Esophagus muscularis mucosa (tissue), 4 donors: ENCODE data around the gene DNAAF2. TPM values are rescaled to one million over a fixed set of nuclear protein-coding genes. Genes with fewer than 3 reads are reported as not detected.
"Not testable (repeated sequence)": the region's sequence is repeated elsewhere in the genome, so short reads cannot be mapped to it uniquely, and the experiment has no call there.

Source experiments
- DNase-seq: peaks from one replicate; pipeline ENCODE4 v3.0.0-alpha.2; 2017; ENCODE audit errors: extremely low spot score
- H3K27ac ChIP-seq, 4 donors: fragments of 200-600 bp; sonication (generic); replicated peaks in 1 of 4; 1 replicate in 3 of 4; 2 replicates in 1 of 4; pipeline ENCODE4 v1.5.1; 2016 to 2019; ENCODE audit warnings: mild to moderate bottlenecking in 1 of 4
- H3K27me3 ChIP-seq, 4 donors: fragments of 200-600 bp; sonication (generic); one replicate each; pipeline versions ENCODE4 v1.5.1 to v1.6.0; 2016 to 2019
- H3K36me3 ChIP-seq, 4 donors: fragments of 200-600 bp; sonication (generic); one replicate each; pipeline ENCODE4 v1.5.1; 2016 to 2019
- H3K4me1 ChIP-seq, 4 donors: fragments of 200-600 bp; sonication (generic); one replicate each; pipeline ENCODE4 v1.5.1; 2016 to 2019
- H3K4me3 ChIP-seq, 4 donors: fragments of 200-600 bp; sonication (generic); 1 replicate in 2 of 4; 2 replicates in 2 of 4; pipeline ENCODE4 v1.5.1; 2016 to 2019; ENCODE audit warnings: mild to moderate bottlenecking in 4 of 4, moderate library complexity in 1 of 4
- H3K9me3 ChIP-seq, 4 donors: fragments of 200-600 bp; sonication (generic); 1 replicate in 3 of 4; 2 replicates in 1 of 4; pipeline ENCODE4 v1.5.1; 2016 to 2019
- CTCF ChIP-seq, 3 experiments: fragments of 200-600 bp in 2 of 3; fragments of 450-650 bp in 1 of 3; sonication (generic) in 2 of 3; IDR thresholded peaks; one replicate each; pipeline ENCODE4 v1.5.1; 2017 to 2019; ENCODE audit warnings: antibody characterized with exemption in 3 of 3, mild to moderate bottlenecking in 2 of 3, moderate library complexity in 1 of 3
- EP300 ChIP-seq: sonication (generic); formaldehyde crosslinking; IDR thresholded peaks from one replicate; pipeline ENCODE4 v1.6.1; 2017; ENCODE audit warnings: antibody characterized with exemption
- POLR2A ChIP-seq: fragments of 450-650 bp; IDR thresholded peaks from one replicate; pipeline ENCODE4 v1.6.1; 2017; ENCODE audit warnings: antibody characterized with exemption, moderate library complexity, mild to moderate bottlenecking, low read depth
- POLR2AphosphoS5 ChIP-seq, 2 donors: sonication (generic); formaldehyde crosslinking; IDR thresholded peaks; one replicate each; pipeline ENCODE4 v1.6.1; 2017; ENCODE audit warnings: antibody characterized with exemption in 2 of 2
- WGBS: methylation state at CpG from one replicate; pipeline ENCODE4 v1.1.5; 2018; 5-methylcytosine and 5-hydroxymethylcytosine counted together
- intact Hi-C: fragments of 100-400 bp; cut with DNase I; formaldehyde crosslinking; loops from one replicate; pipeline ENCODE4 v1.15.1; 2023
- total RNA-seq, 4 donors: library from RNA; depleted of rRNA; stranded (reverse); fragments of >200 nt; gene quantifications; one replicate each; pipeline versions ENCODE4 v1.1.0 to v1.2.1, GENCODE V29; 2016

The DNAAF2 gene
- total RNA-seq, 4 donors from 2014 or later: 6.5 to 8.8 (median 7.6) TPM

- Histone ChIP-seq H3K27ac (peak overlapping the region in 2 of 4 donors; percentile 91 to 94), H3K4me1 (peaks cover 30 to 48% (median 46%) of the 10 kb centered on the region in 4 donors), H3K36me3 (peaks cover 0 to 29% (median 17%) of the 10 kb centered on the region in 4 donors), H3K9me3 (no peaks in the 10 kb centered on the region), H3K27me3 (no peaks in the 10 kb centered on the region), H3K4me3 (peak overlapping the region; percentile 72 to 85 (median 80))
- WGBS: 75% methylated on average over 3 of the region's 3 CpGs
- no peak for TF ChIP-seq POLR2AphosphoS5 (IDR thresholded peaks at IDR 0.05)
- no peak for TF ChIP-seq CTCF (IDR thresholded peaks at IDR 0.05)
- no peak for TF ChIP-seq POLR2A
- TF ChIP-seq EP300: no peak
- no peak for DNase-seq
- intact Hi-C loops: no loop called here
Observed at GRCh38 chr14:49622022-49622607, 12.9 kb downstream of the DNAAF2 start.

GRCh38 chr14:49621114-49621881, 13.7 kb downstream of the DNAAF2 start:
- Histone ChIP-seq H3K4me3 (peak overlapping the region; percentile 72 to 85 (median 80)), H3K27ac (peak overlapping the region; percentile 91 to 95 (median 92)), H3K27me3 (no peaks in the 10 kb centered on the region), H3K4me1 (peaks cover 30 to 48% (median 46%) of the 10 kb centered on the region in 4 donors), H3K9me3 (no peaks in the 10 kb centered on the region), H3K36me3 (peaks cover 0 to 30% (median 18%) of the 10 kb centered on the region in 4 donors)
- WGBS: 19% methylated on average over 10 of the region's 65 CpGs
- peak; percentile 93 for DNase-seq
- TF ChIP-seq CTCF (IDR thresholded peaks at IDR 0.05): no peak
- no peak for TF ChIP-seq POLR2AphosphoS5 (IDR thresholded peaks at IDR 0.05)
- no peak for TF ChIP-seq POLR2A
- no peak for TF ChIP-seq EP300
- intact Hi-C loops: no loop called here

DNA sequence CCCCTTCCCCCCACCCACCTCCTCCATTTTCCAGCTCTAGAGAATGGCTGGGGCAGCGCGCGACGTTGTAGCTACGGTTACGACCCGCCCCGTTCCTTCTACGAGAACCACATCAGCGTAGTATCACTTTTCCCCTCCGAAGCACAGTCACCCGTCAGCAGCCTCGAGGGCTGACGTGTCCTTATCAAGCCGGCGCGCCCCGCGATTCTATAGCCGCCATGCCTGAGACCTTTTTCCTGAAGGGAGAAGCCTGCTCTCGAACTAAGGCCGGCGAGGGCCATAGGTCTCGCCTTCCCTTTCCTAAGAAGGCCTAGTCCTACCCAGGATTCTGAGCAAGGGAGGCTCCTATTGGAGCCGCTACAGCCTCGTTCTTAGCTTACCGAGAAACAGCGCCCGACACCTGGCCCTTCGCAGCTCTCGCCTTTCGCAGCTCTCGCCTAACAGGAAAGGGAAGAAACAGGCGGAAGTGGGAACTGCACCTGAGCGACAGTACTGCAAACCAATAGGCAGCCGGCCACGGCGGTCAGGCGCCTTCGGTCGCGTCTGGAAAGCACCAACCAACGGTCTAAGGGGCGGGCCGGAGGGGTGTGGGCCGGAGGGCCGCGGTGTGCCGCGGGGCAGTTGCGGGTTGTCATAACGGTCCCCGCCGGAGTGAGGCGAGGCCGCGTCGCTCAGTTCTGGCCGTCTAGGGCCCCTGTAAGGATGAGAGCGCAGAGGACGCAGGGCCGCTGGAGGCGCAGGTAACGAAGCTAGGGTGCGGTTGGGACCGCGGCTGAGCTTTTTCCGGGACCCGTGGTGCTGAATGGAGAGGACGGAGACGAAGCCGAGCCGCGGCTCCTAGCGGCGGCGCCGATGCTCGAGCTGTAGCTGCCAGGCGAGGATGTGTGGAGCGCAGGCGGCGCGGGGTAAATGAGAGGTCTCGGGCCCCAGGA, 14.6 kb downstream of the DNAAF2 start, which contains the start of the genes MGAT2 and RPL36AL:
Gene MGAT2 (plus strand): TSS at position 618 of the 932 bp plus-strand sequence. CDS start 470 bp downstream, outside the sequence.
Gene RPL36AL (minus strand): TSS at position 445 of the 932 bp plus-strand sequence. CDS start 1,522 bp downstream, outside the sequence.
- no peaks in the 10 kb centered on the region for H3K27me3 ChIP-seq
- TF ChIP-seq CTCF (IDR thresholded peaks at IDR 0.05) (peak; percentile 8 to 24 (median 13)), POLR2AphosphoS5 (IDR thresholded peaks at IDR 0.05) (peak; percentile 97 to 99), EP300 (no peak), POLR2A (peak; percentile 89)
- peak; percentile 99 for DNase-seq
- peaks cover 30 to 48% (median 46%) of the 10 kb centered on the region in 4 donors for H3K4me1 ChIP-seq
- under 1% methylated on average over 65 of the region's 85 CpGs for WGBS
- no peaks in the 10 kb centered on the region for H3K9me3 ChIP-seq
- intact Hi-C loops: no loop called here
- peaks cover 0 to 25% (median 17%) of the 10 kb centered on the region in 4 donors for H3K36me3 ChIP-seq
- peak within 1 kb of the TSS; percentile 72 to 85 (median 80) for H3K4me3 ChIP-seq
- H3K27ac ChIP-seq: peak within 1 kb of the TSS; percentile 91 to 95 (median 92)

DNA sequence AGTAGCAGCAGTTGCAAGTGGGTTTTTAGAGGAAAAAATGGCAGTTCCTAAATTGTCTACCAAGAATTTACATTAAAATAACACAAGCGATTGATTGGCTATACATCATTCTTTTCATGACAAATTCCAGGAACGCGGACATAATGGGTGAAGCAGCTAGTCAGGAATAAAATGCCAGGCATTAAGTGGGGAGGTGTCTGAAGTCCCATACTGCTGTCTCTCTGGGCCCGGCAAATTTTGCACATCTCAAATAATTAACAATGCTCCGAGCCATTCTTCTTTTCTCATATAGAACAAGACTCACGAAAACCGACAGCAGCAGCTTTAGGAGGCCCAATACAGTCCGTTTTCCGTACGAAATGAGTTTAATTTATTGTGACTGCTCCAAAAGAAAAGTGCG, 15.3 kb downstream of the DNAAF2 start:
- DNase-seq: no peak
- TF ChIP-seq POLR2AphosphoS5 (IDR thresholded peaks at IDR 0.05): no peak
- no peak for TF ChIP-seq EP300
- TF ChIP-seq CTCF (IDR thresholded peaks at IDR 0.05): no peak
- TF ChIP-seq POLR2A: no peak
- WGBS: 2% methylated on average over 11 of the region's 11 CpGs
- intact Hi-C loops: no loop called here
- H3K36me3 ChIP-seq: peaks cover 0 to 23% (median 16%) of the 10 kb centered on the region in 4 donors
- H3K27ac ChIP-seq: peak overlapping the region; percentile 91 to 95 (median 92)
- H3K4me3 ChIP-seq: peak overlapping the region; percentile 72 to 85 (median 80)
- no peaks in the 10 kb centered on the region for H3K9me3 ChIP-seq
- H3K4me1 ChIP-seq: peaks cover 30 to 48% (median 46%) of the 10 kb centered on the region in 4 donors
- H3K27me3 ChIP-seq: no peaks in the 10 kb centered on the region

- 72% methylated on average over 19 of the region's 19 CpGs for WGBS
- H3K27ac ChIP-seq: peak overlapping the region; percentile 91 to 95 (median 92)
Observed at GRCh38 chr14:49619273-49619672, 15.8 kb downstream of the DNAAF2 start.

More at GRCh38 chr14:49619273-49619672, 15.8 kb downstream of the DNAAF2 start:
- H3K9me3 ChIP-seq, DNase-seq, H3K27me3 ChIP-seq, intact Hi-C loops: not testable (repeated sequence)
- Histone ChIP-seq H3K36me3 (peaks cover 0 to 23% (median 16%) of the 10 kb centered on the region in 4 donors), H3K4me1 (peaks cover 30 to 48% (median 44%) of the 10 kb centered on the region in 4 donors), H3K4me3 (peak overlapping the region; percentile 72 to 85 (median 80))
